GM19395 (cell line): ENCODE measurements around the gene TAS1R1.

Experiments
- ATAC-seq: cut with Tn5 transposase; IDR thresholded peaks from one replicate; pipeline ENCODE4 v1.9.1; 2021; ENCODE audit warnings: mild to moderate bottlenecking, moderate library complexity; ENCODE audit not compliant: unreplicated experiment

TAS1R1 gene

GRCh38 chr1:6627841-6628545 lies 72.9 kb downstream of the TAS1R1 start:
- no peak for ATAC-seq

- ATAC-seq = no peak
Observed at GRCh38 chr1:6628971-6629479, 73.9 kb downstream of the TAS1R1 start.
